ENCODE data around the gene PDE7B.

- TF ChIP-seq ZBTB21 (CRISPR knock-in tag; IDR thresholded peaks at IDR 0.05; ENCODE audit: borderline replicate concordance) (no peak), USF2 (CRISPR knock-in tag; IDR thresholded peaks at IDR 0.05) (no peak), JUN (CRISPR knock-in tag; IDR thresholded peaks at IDR 0.05) (no peak), CREB1 (CRISPR knock-in tag; IDR thresholded peaks at IDR 0.05) (no peak), CTCF (IDR thresholded peaks at IDR 0.05) (no peak), SMAD4 (CRISPR knock-in tag; IDR thresholded peaks at IDR 0.05) (no peak), TCF7 (CRISPR knock-in tag; IDR thresholded peaks at IDR 0.05; ENCODE audit: low read depth) (no peak)
Measured at GRCh38 chr6:136157743-136158142, 306.2 kb downstream of the PDE7B start.

All from WTC11 (cell line).